Natural killer cell treated with Interleukin-12 subunit alpha and Interleukin-12 subunit beta and Interleukin-15 and Interleukin-18, amount 100 ng/mL, for 72 hours (primary cell): ENCODE data around the gene GALNTL6. TPM values are rescaled to one million over a fixed set of nuclear protein-coding genes. Genes with fewer than 3 reads are reported as not detected.

Experiments used
- ATAC-seq, 2 donors: fragments of 150-1000 bp; cut with Tn5 transposase in 1 of 2; sonication (Bioruptor Pico), chemical (Tn5 transposase) in 1 of 2; 2 replicates each; pipeline ENCODE4 v1.10.0; 2021
- DNase-seq: peaks from one replicate; pipeline ENCODE4 v3.0.0; 2022; ENCODE audit warnings: low spot score
- H3K27ac Mint-ChIP-seq, 2 donors: 1 replicate in 1 of 2; 2 replicates in 1 of 2; pipeline ENCODE4 v1.8.0; 2022; ENCODE audit warnings: mixed read lengths in 2 of 2, mild to moderate bottlenecking in 1 of 2, moderate library complexity in 1 of 2
- H3K27me3 Mint-ChIP-seq, 2 donors: 1 replicate in 1 of 2; 2 replicates in 1 of 2; pipeline ENCODE4 v1.8.0; 2022; ENCODE audit warnings: mixed read lengths in 2 of 2
- H3K36me3 Mint-ChIP-seq: one replicate; pipeline ENCODE4 v1.8.0; 2022; ENCODE audit warnings: mixed read lengths
- H3K4me1 Mint-ChIP-seq, 2 donors: 1 replicate in 1 of 2; 2 replicates in 1 of 2; pipeline ENCODE4 v1.8.0; 2022; ENCODE audit warnings: low read depth in 2 of 2, mixed read lengths in 2 of 2, mild to moderate bottlenecking in 1 of 2
- H3K4me3 Mint-ChIP-seq: one replicate; pipeline ENCODE4 v1.8.0; 2022; ENCODE audit warnings: mixed read lengths
- H3K9me3 Mint-ChIP-seq: 2 replicates; pipeline ENCODE4 v1.8.0; 2022; ENCODE audit warnings: mixed read lengths
- total RNA-seq, 2 donors: library from RNA; stranded (reverse); gene quantifications; one replicate each; pipeline ENCODE4 v1.2.3, GENCODE V29; 2022

Gene GALNTL6
- total RNA-seq, 2 donors from 2014 or later: not detected

DNA sequence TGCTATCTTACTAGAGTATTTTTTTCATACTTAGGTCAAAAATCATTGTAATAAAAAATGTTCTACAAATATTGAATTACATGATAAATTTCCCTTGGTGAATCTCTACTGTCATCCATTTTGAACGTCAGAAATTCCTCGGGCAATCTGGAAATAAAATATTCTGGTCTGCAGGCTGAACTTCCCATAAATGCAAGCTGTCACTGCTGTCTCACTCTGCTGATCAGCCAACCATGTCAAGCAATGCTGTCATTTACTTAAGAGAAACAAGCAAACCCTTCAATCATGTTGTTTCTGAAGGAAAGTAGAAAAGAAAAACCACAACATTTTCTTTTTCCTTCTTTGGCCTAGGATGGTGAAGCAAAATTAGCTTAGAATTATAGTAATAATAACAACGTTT is 841.3 kb downstream of the GALNTL6 start:
- no peak for DNase-seq
- H3K4me3 Mint-ChIP-seq: no peak overlapping the region
- ATAC-seq: no peak
- H3K36me3 Mint-ChIP-seq: peaks cover 4% of the 10 kb centered on the region
- H3K27ac Mint-ChIP-seq: no peak overlapping the region
- H3K27me3 Mint-ChIP-seq: no peaks in the 10 kb centered on the region
- H3K4me1 Mint-ChIP-seq: no peaks in the 10 kb centered on the region
- peaks cover 4% of the 10 kb centered on the region for H3K9me3 Mint-ChIP-seq

DNA sequence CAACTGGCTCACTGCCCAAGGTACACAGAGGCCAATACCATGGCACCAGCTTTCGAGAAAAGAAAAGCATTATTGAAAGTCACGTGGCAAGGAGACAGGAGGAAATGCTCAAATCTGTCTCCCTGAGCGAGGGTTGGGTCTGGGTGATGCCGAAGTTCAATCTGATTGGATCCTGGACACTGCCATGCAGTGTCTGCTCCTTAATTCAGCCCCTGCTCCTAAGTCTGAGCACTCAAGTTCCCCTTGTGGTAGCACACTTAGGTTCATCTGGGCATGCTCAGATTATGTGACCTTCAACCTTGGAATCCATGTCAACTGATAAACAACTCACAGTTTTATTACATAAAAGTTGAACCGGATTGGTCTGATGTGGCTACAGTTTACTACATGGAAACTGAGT is 842.9 kb downstream of the GALNTL6 start:
- Mint-ChIP-seq H3K27me3 (no peaks in the 10 kb centered on the region), H3K36me3 (peaks cover 4% of the 10 kb centered on the region), H3K4me1 (no peaks in the 10 kb centered on the region), H3K4me3 (no peak overlapping the region), H3K27ac (no peak overlapping the region), H3K9me3 (peaks cover 9% of the 10 kb centered on the region)
- DNase-seq: no peak
- ATAC-seq: no peak

DNA sequence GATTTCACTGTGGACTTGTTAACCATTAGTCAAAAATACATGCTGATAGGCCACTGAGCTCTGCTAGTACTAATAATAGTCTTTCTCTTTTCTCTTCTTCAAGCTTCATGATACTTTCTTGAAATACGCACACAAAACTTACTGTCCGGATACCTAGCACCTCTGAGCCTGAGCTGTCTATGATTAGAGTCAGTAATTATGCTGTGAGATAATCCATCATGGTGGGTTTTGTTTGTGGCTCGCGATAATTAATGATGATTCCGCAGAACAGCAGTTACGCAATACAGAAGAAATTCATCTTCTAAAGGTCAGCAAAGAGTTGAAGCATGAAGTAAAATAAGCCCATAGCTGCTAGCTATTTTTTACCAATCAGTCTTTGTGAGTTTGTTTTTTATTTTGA is 843.9 kb downstream of the GALNTL6 start:
- Mint-ChIP-seq H3K36me3 (peaks cover 4% of the 10 kb centered on the region), H3K4me1 (no peaks in the 10 kb centered on the region), H3K27me3 (no peaks in the 10 kb centered on the region), H3K9me3 (peaks cover 9% of the 10 kb centered on the region), H3K27ac (no peak overlapping the region), H3K4me3 (no peak overlapping the region)
- ATAC-seq (no peak), DNase-seq (no peak)

DNA sequence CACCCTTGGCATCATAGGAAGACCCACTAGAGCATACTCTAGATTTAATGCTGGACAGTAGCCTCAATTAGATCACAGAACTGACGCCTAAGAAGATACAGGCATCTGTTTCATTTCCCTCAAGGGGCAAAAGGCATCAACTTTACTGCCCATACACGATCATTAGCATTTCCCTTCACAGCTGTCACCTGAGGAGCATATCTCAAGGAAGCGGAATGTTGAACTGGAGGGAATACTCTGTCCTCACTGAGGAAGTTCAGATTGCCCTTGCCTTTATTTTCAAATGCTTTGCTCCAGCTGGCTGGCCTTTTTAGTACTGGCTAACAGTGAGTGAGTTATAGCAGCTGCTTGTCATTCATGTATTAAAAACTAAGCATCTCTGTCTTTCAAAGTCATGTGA is 847.0 kb downstream of the GALNTL6 start:
- Mint-ChIP-seq H3K4me3 (no peak overlapping the region), H3K4me1 (no peaks in the 10 kb centered on the region), H3K9me3 (peaks cover 8% of the 10 kb centered on the region), H3K27ac (no peak overlapping the region), H3K36me3 (no peaks in the 10 kb centered on the region), H3K27me3 (no peaks in the 10 kb centered on the region)
- no peak for DNase-seq
- ATAC-seq: no peak

DNA sequence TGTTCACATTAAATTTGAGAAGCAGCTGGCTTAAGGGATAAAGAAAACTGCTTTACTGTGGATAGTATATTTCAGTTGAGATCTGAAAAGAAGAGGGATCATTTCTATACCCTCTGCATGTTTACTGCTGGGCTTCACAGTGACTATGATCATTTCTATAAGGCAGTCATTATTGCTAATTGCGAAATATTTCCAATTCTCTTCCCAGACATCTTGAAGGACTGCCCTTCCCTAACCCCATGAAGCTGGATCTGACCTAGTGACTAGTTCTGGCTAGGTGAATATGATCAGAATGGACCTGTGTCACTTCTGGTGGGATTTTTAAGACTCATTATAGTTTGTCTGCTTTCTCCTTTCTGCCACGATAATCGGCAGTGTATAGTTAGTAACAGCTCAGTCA is 848.9 kb downstream of the GALNTL6 start:
- H3K9me3 Mint-ChIP-seq: peaks cover 10% of the 10 kb centered on the region
- no peaks in the 10 kb centered on the region for H3K36me3 Mint-ChIP-seq
- H3K4me1 Mint-ChIP-seq: no peaks in the 10 kb centered on the region
- H3K27me3 Mint-ChIP-seq: no peaks in the 10 kb centered on the region
- H3K4me3 Mint-ChIP-seq: no peak overlapping the region
- no peak for DNase-seq
- H3K27ac Mint-ChIP-seq: no peak overlapping the region
- ATAC-seq: no peak

DNA sequence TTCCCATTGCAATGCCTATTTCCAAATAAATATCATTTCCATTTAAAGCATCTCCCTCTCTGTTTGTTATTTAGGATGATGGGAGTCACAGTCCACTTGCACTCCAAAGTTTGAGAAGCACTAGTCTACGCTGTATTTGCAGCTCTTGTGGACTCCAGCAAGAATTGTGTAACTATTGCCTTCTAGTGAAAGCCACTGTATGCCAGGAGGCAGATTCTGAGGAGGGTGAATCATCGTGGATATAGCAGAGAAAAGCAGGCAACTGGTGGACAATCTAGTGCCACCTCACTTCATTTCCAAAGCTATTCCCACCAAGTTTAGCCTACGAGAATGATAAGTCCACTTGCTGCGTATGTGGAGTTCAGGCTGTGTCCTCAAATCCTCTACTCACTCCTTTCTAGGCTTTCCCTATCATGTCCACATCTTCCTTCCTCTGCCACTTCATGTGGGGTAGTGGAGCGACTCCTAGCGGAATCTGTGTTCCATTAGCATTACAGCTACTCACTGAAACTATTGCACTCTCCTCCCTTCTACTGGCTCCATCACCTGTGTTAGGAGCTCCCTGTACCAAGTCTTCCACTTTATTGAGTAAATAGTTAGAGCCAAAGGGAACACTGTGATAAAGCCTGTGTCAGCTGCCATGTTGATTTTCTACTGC is 853.6 kb downstream of the GALNTL6 start:
- Mint-ChIP-seq H3K9me3 (peaks cover 10% of the 10 kb centered on the region), H3K27me3 (no peaks in the 10 kb centered on the region), H3K4me1 (no peaks in the 10 kb centered on the region), H3K36me3 (no peaks in the 10 kb centered on the region), H3K27ac (no peak overlapping the region), H3K4me3 (no peak overlapping the region)
- ATAC-seq: no peak
- DNase-seq: no peak

DNA sequence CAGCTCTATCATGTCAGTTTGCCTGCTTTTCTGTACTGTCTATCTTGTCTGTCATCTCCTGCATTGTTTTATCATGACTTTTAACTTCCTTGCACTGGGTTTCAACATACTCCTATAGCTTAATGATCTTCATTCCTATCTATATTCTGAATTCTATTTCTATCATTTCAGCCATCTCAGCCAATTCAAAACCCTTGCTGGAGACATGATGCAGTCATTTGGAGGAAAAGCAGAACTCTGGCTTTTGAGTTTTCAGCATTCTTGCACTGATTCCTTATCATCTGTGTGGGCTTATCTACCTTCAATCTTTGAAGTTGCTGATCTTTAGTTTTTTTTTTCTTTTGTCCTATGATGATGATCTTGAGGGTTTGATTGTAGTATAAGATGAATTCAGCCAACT is 861.6 kb downstream of the GALNTL6 start:
- no peak for DNase-seq
- no peak for ATAC-seq
- Mint-ChIP-seq H3K27ac (no peak overlapping the region), H3K9me3 (peaks cover 35% of the 10 kb centered on the region), H3K36me3 (peaks cover 12% of the 10 kb centered on the region), H3K4me1 (no peaks in the 10 kb centered on the region), H3K4me3 (no peak overlapping the region), H3K27me3 (no peaks in the 10 kb centered on the region)

DNA sequence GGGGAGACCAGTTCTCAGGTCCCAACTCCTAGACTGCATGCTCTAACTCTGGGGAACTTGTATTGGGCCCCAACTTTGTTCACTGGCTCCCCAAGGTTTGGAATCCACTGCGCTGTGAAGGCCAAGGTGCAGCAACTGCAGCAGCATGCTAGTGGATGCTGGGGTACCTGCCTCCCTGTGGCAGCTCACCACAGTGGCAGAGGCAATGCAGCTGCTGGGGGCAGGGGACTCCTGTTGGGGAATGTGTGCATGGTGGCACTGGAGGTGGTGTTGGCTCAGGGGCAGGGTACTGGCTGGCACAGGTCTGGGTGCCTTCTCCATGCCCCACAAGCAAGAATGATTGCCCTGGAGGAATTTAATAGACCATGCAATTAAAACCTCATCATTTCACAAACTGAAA is 862.0 kb downstream of the GALNTL6 start:
- Mint-ChIP-seq H3K9me3 (peaks cover 35% of the 10 kb centered on the region), H3K27ac (no peak overlapping the region), H3K36me3 (peaks cover 12% of the 10 kb centered on the region), H3K27me3 (no peaks in the 10 kb centered on the region), H3K4me1 (no peaks in the 10 kb centered on the region), H3K4me3 (no peak overlapping the region)
- DNase-seq (no peak), ATAC-seq (no peak)

DNA sequence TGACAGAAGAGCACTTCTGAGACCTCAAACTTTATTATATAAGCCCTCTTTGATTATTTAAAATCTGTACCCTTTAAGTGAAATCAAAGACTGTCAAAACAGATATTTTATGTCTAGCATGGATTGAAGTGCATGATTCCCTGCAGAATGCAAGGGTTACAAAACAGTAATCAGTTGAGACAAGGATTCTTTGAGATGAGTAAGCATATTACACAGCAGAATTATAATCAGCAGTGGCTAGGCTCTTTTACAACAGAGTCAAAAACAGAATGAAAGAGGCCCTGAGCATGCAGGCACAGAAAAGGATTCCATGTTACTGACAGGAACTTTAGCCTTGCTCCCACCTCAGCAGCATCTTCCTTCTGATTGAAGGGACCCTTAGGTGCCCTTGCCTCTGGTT is 867.5 kb downstream of the GALNTL6 start:
- no peak overlapping the region for H3K4me3 Mint-ChIP-seq
- H3K27ac Mint-ChIP-seq: no peak overlapping the region
- no peaks in the 10 kb centered on the region for H3K36me3 Mint-ChIP-seq
- DNase-seq (no peak), ATAC-seq (no peak)
- H3K27me3 Mint-ChIP-seq: no peaks in the 10 kb centered on the region
- H3K9me3 Mint-ChIP-seq: peaks cover 17% of the 10 kb centered on the region
- no peaks in the 10 kb centered on the region for H3K4me1 Mint-ChIP-seq

DNA sequence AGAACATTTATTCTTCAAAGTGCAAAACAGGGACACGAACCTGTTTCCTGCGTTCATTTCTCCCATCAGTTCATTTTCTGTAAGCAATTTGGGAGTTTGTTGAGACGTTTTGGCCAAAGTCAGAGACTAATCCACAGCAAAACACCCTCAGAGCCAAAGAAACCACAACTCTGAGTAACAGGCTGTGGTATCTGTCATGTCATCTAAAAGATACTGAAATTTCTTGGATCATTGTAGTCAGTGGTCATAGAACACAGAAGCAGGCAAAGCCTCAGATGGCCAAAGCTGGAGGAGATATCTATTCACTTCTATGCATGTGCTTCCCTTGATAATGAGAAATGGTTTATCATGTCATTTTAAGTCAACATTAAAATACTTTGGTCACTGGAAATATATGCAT is 869.8 kb downstream of the GALNTL6 start:
- no peaks in the 10 kb centered on the region for H3K27me3 Mint-ChIP-seq
- H3K36me3 Mint-ChIP-seq: no peaks in the 10 kb centered on the region
- H3K4me1 Mint-ChIP-seq: no peaks in the 10 kb centered on the region
- peaks cover 11% of the 10 kb centered on the region for H3K9me3 Mint-ChIP-seq
- no peak overlapping the region for H3K4me3 Mint-ChIP-seq
- no peak overlapping the region for H3K27ac Mint-ChIP-seq
- no peak for DNase-seq
- ATAC-seq: no peak

DNA sequence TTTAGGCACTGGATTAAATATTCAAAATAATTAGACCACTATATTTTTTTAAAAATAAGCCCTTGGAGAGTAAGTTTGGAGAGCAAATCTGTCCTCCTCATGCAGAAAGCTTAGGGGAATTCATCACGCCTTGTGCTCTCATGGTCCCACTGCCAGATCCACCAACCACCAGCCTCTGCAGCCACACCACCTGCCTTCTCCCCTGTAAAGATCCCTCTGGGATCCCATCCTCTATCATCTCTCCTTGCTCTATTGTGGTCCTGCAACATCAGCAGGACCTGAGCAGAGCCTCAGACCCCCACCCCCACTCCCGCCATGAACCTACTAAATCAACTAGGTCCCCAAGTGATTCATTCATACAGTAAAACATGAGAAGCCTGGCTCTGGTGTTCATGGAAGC is 872.8 kb downstream of the GALNTL6 start:
- no peak overlapping the region for H3K27ac Mint-ChIP-seq
- H3K4me1 Mint-ChIP-seq: no peaks in the 10 kb centered on the region
- no peaks in the 10 kb centered on the region for H3K36me3 Mint-ChIP-seq
- H3K27me3 Mint-ChIP-seq: no peaks in the 10 kb centered on the region
- no peak for ATAC-seq
- DNase-seq: no peak
- no peak overlapping the region for H3K4me3 Mint-ChIP-seq
- H3K9me3 Mint-ChIP-seq: peaks cover 12% of the 10 kb centered on the region

DNA sequence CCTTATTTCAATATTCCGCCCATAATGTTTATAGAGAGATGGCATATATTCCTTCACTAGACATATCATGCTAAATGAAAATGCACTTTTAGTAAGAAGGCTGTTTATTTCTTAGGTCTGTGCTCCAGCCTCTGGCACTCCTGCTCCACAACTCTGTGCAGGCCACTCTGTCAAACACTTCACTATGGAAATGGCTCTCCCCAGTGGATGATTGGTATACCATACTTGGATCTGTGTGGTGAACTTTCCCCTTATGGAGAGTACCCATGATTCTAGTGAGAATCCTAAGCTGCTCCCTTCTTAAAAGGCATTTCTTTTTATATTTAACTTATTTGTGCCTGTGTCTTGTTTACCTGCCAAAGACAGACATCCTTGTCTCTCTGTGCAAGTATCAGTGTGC is 875.3 kb downstream of the GALNTL6 start:
- H3K9me3 Mint-ChIP-seq: peaks cover 17% of the 10 kb centered on the region
- DNase-seq (no peak), ATAC-seq (no peak)
- H3K36me3 Mint-ChIP-seq: no peaks in the 10 kb centered on the region
- no peak overlapping the region for H3K4me3 Mint-ChIP-seq
- no peaks in the 10 kb centered on the region for H3K4me1 Mint-ChIP-seq
- H3K27me3 Mint-ChIP-seq: no peaks in the 10 kb centered on the region
- no peak overlapping the region for H3K27ac Mint-ChIP-seq

DNA sequence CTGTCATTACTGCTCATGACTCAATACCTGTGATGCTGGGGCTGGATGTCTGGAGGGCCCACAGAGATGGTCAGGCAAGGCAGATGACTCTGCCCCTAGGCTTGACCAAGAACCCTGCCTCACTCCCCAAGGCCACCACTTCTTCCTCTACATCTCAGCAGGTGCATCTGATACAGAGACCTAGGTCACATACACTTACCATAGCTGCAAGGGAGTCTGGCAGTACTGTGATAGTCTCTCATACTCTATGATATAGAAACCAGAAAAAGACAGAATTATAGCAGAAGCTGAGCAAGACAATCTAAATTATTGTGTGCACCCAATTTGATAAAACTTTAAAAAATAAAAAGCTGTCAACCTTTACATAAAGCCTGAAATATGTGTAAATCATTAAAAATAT is 878.3 kb downstream of the GALNTL6 start:
- H3K27ac Mint-ChIP-seq: no peak overlapping the region
- DNase-seq (no peak), ATAC-seq (no peak)
- no peaks in the 10 kb centered on the region for H3K27me3 Mint-ChIP-seq
- no peaks in the 10 kb centered on the region for H3K36me3 Mint-ChIP-seq
- no peaks in the 10 kb centered on the region for H3K4me1 Mint-ChIP-seq
- H3K9me3 Mint-ChIP-seq: peaks cover 10% of the 10 kb centered on the region
- no peak overlapping the region for H3K4me3 Mint-ChIP-seq

DNA sequence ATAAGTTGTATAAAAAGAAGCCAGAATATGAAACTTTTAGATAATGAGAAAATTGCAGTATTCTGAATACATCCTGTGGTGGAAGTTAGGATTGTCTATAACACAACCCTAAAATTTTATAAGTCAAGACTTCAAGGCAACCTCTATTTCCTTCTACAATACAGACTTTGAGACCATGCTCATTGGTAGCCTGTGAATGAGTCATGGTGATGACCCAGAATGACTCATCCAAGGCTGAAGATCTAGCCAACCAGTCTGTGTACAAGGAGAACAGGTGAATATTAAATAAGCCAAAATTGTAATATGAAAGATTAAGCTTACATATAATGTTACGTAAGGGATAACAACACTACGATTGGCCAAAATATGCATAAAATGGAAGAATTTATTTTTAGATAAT is 879.5 kb downstream of the GALNTL6 start:
- peaks cover 10% of the 10 kb centered on the region for H3K9me3 Mint-ChIP-seq
- no peaks in the 10 kb centered on the region for H3K36me3 Mint-ChIP-seq
- H3K27ac Mint-ChIP-seq: no peak overlapping the region
- no peak overlapping the region for H3K4me3 Mint-ChIP-seq
- DNase-seq (no peak), ATAC-seq (no peak)
- H3K27me3 Mint-ChIP-seq: no peaks in the 10 kb centered on the region
- H3K4me1 Mint-ChIP-seq: no peaks in the 10 kb centered on the region

DNA sequence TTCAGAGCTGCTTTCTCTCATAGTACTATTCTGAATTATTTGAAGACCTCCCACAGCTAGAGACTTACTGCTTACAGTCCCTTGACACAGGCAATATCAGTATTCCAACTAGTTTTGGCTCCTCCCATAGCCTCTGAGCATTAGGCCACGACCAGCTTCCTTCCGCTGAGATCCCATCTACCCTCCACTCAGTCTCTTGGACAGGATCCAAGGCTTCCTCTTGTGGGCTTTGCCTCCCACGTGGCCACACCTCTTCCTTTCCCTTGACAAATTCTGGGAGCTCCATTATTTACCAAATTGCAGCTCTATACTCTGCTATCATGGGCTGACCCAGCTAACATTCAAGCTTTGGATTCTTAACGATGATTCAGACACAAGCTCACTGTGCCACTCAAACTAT is 885.1 kb downstream of the GALNTL6 start:
- peaks cover 9% of the 10 kb centered on the region for H3K9me3 Mint-ChIP-seq
- no peak for DNase-seq
- H3K27me3 Mint-ChIP-seq: no peaks in the 10 kb centered on the region
- H3K27ac Mint-ChIP-seq: no peak overlapping the region
- H3K4me1 Mint-ChIP-seq: no peaks in the 10 kb centered on the region
- no peaks in the 10 kb centered on the region for H3K36me3 Mint-ChIP-seq
- H3K4me3 Mint-ChIP-seq: no peak overlapping the region
- no peak for ATAC-seq
